Measurements from ENCODE around the gene GRID1.

Gene GRID1

DNA sequence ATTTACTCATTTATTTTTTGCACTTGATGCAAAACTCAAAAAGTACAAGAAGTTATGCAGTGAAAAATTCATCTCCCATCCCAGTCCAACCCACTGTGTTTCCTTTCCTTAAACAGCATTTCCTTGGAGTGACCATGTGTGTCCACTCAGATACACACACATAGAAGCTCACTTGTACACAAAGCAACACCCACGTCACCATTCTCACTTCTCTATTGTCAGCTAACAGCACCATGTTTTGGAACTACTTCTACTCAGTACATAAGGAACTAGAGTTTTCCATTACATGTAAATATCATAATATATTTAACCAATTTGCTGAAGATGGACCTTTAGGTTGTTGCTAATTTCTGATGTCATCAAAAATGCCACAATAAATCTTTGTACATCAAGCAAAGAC is 167.6 kb downstream of the GRID1 start:
- in situ Hi-C loops (cut with MboI; ENCODE audit: low sequenced_read_pairs), result no loop called here

DNA sequence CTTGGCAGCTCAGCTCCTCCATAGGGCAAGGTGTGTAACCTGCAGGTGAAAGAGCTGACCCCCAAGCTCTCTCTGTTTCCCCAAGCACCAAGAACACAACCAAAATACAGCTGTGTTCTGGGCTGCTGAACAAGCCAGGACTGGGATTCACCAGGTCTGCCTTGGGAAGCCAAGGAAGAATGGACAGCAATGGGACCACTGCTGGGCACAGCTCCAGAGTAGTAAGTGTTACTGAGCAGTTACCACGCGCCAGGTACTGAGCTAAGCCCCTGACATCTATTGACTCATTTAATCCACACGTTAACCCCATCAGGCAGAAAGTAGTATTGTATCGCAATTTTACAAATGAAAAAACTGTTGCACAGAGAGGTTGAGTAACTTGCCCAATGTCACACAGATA is 168.3 kb downstream of the GRID1 start:
- in situ Hi-C loops (cut with MboI; ENCODE audit: low sequenced_read_pairs), result no loop called here

DNA sequence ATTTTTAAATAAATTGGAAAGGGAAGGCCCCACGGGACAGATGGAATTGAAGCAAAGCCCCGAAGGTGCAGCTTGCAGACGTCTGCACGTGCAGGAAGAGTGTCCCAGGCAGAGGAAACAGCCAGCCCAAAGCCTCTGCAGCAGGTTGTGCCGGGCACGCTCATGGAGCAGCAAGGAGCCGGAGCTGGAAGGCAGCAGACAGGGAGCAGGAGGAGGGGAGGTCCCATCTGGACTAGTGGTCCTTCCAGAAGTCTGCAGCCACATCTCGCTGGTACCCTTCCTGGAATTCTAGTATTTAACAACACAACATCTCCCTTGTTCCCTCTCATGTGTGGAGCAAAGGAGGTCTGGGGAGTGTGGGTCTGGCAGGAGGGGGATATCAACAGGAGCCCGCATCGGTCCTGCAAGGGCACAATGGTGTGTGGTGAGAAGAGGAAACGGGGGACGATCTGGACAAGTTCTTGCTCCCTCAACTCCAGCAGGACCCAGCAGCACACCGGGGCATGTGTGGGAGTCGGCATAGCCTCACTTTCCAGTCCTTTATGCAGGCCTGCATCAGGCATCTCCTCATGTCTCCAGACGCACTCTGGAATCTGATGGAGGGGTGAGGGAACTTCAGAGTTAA is 169.3 kb downstream of the GRID1 start:
- in situ Hi-C loops (cut with MboI; ENCODE audit: low sequenced_read_pairs), result no loop called here

DNA sequence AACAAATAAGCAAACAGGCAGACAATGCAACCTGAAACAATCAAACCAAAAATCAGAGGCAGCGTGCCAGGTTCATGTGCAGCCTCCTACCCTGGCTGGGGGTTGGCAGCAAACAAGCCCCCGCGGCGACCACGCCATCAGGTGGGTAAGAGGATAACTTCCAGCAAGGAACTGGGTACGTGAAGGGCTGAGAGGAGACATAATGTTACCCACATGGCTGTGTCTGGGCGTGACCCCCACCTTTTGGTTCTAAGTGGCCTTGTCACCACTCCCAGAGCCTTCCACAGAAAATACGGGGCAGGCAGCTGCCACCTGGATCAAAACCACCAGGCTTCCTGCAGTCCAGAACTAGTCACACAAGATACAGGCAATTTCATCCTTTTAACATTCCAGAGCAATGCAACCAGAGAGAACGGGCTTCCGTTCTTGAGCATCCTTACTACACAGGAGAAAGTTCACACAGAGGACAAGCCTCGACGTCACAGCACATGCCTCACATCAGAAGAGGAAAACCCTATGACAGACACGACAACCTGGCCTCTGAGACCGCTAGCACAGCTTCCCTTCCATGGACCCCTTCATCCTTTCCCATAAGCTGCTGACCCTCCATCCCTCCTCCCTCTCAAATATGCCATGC is 171.0 kb downstream of the GRID1 start:
- in situ Hi-C loops (cut with MboI; ENCODE audit: low sequenced_read_pairs), result no loop called here

DNA sequence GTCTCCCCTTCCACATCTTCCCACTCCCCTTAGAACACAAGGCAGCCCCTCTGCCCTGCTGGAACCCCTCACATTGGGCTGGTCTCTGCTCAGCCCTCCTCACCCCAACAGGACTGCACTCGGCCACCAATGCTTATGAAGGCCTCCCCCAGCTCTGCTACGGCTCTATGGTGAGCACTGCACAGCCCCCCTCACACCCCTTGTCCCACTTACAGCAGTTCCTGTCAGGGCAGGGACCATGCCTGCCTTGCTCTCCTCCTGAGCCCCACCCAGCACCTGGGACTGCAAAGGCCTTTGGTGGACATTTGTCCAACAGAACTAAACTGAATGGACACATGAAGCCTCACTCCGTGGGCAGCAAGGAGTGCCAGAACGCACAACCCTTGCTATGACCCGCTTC is 171.9 kb downstream of the GRID1 start:
- in situ Hi-C loops (cut with MboI; ENCODE audit: low sequenced_read_pairs), result no loop called here

DNA sequence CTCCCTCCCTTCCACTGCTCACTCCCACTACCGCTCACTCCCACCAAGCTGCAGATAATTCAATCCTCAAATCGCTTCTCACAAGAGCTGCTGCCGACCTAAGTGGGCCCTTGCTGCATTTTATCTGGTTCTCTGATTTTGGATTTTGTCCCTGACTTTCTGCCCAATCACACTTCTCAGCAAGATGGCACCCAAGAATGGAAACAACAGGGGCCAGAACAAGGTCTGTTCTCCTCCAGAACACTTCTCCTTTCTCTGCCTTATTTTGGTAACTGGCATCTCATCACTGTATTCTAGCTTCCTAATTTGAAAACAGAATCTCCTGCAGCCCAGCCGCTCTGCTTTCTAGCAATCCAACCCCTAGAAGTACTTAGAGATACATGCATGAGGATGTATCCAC is 172.8 kb downstream of the GRID1 start:
- in situ Hi-C loops (cut with MboI; ENCODE audit: low sequenced_read_pairs), result no loop called here

DNA sequence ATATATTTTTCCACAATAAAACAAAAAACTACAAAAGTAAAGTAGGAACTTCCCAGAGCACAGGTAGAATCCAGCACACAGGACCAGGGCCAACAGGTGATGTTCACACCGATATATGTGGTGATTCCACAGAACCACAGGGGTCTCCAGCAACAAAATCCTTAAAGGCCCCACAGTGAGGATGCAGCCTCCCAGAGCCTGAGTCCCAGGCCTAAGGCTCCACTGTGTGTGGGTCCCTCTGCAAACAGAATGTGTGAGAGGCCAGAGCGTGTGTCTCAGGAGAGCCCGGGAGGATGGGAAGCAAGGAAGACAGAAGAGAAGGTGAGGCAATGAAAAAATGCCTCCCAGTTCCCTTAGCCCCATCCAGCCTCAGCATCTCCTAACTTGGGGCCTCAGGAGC is 173.9 kb downstream of the GRID1 start:
- in situ Hi-C loops (cut with MboI; ENCODE audit: low sequenced_read_pairs), result no loop called here

DNA sequence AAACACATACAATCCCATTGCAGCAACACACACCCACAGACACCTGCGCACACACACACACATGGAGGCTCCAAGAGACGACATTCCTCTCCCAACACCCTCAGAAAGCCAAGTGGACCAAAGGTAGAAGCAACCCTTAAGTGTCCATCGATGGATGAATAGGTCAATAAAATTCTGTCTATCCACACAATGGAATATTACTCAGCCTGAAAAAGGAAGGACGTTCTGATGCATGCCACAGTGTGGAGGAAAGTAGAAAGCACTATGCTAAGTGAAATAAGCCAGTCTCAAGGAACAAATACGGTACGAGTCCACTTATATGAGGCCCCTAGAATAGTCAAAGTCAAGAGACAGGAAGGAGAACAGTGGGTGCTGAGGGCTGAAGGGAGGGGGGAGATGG is 174.4 kb downstream of the GRID1 start:
- in situ Hi-C loops (cut with MboI; ENCODE audit: low sequenced_read_pairs), result no loop called here

DNA sequence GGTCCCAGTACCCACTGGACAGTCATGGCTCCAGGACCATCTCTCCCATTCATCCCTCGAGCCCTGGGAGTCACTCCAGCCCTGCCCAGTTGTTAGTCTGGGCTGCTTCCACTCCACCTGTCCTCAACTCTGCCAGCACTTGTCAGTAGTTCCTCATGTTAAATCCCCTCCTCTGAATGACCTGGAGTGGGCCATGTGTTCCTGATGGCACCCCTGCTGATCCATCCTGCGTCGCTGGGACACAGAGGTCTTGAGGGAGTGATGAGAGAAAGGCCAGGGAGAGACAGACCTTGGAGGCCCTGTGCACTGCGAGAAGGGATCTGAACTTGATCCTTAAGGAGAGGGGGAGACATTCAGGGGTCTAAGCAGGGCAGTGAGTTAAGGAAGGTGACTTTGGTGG is 174.9 kb downstream of the GRID1 start:
- in situ Hi-C loops (cut with MboI; ENCODE audit: low sequenced_read_pairs), result no loop called here

DNA sequence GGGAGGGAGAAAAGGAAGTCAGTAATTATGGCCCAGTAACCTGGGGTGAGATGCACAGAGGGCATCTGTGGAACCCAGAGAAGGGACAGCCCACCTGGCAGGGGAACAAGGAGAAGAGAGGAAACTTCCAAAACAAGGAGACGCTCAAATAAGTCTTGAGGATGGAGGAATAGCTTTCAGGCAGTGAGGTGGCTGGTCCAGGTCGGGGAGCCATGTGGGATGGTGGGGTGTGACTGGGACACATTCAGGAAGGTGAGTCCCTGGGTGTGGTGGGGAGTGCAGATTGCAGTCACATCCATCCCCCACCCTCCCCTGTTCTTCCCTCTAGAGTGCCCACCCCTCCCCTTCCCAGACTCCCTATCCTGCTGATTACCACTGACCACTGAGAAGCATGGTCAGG is 175.4 kb downstream of the GRID1 start:
- in situ Hi-C loops (cut with MboI; ENCODE audit: low sequenced_read_pairs), result no loop called here

DNA sequence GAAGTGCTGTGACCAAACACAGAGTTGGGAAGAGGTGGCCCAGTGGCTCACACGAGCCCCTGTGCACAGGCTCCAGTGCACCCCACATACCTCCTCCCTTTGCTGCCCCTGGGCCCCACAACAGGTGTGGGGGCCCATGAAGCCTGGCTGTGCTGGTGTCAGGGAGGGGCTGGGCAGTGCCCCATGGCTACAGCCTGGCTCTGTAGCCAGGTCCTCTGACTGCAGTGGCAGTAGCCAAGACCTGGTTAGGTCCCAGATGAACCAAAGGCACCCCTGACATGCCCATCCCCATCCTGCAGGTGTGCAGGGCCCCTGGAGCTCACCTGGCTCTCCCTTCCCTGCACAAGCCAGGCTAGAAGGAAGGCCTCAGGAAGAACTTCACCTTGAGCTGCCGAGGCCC is 176.3 kb downstream of the GRID1 start:
- in situ Hi-C loops (cut with MboI; ENCODE audit: low sequenced_read_pairs), result no loop called here

DNA sequence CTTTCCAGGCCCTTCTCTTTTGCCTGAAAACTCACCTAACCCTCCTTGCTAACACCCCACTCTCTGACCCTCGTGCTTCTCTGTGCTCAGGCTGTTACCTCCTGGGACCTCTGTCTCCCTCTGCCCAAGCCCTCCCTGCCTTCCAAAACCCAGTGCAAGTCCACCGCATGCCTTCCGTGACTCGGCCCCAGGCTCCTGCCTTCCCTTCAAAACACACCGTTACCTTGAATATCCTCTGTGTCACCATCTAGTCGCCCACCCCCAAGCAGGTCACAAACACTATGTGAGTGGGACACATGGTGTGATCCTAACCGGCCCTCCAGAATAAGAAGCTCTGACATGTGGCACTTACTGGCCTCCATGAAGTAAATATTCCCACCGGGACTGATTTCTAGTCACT is 176.7 kb downstream of the GRID1 start:
- in situ Hi-C loops (cut with MboI; ENCODE audit: low sequenced_read_pairs), result no loop called here

DNA sequence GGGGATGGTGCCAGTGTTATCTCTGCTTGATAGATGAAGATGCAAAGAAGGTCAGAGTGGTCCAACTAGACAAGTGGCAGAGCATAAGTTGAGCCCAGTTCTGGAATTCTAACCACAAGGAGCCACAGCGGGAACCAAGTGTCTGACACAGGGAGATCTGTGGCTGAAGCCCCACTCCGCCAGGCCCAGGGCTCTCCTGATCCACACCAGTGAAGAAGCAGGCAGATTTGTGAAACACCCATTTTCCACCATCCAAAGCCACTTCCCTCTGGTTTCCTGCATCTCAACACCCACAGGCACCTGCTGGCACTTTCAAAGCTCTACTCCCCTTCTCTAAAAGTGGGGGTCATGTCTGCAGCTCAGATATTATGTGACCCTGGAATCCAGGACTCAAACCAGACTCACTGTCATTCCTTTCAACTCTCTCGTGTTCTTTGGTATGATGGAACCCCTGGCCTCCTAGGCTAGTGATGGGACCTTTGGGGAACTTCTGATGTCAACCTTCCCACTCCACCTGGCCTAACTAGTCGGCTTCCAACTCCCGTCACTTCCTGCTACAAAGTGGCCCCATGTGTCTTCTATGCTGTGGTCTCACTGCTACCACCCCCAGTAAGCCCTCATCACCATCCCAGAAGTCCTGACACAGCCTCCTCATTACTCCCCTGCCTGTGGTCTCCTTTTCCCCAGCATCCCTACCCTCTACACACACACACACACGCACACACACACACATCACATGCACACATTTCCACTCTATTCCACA is 177.6 kb downstream of the GRID1 start:
- in situ Hi-C loops (cut with MboI; ENCODE audit: low sequenced_read_pairs), result no loop called here

DNA sequence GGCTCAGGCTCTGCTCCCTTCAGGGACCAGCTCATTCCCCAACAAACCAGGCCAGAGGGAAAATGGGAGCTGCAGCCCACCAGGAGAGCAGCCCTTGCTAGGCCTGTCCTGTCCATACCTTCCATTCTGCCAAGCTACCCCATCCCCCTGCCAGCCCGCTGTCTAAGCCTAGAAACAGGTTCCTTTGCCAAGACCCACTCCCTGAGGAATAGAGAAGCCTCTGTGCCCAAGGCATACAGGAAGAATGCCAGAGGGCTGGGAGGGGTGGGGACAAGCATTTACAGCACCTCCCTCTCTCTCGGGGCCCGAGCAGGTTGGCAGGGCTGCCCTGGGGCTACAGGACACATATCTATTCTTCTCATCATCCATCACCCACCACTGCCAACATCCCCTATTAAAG is 178.3 kb downstream of the GRID1 start:
- in situ Hi-C loops (cut with MboI; ENCODE audit: low sequenced_read_pairs), result no loop called here

DNA sequence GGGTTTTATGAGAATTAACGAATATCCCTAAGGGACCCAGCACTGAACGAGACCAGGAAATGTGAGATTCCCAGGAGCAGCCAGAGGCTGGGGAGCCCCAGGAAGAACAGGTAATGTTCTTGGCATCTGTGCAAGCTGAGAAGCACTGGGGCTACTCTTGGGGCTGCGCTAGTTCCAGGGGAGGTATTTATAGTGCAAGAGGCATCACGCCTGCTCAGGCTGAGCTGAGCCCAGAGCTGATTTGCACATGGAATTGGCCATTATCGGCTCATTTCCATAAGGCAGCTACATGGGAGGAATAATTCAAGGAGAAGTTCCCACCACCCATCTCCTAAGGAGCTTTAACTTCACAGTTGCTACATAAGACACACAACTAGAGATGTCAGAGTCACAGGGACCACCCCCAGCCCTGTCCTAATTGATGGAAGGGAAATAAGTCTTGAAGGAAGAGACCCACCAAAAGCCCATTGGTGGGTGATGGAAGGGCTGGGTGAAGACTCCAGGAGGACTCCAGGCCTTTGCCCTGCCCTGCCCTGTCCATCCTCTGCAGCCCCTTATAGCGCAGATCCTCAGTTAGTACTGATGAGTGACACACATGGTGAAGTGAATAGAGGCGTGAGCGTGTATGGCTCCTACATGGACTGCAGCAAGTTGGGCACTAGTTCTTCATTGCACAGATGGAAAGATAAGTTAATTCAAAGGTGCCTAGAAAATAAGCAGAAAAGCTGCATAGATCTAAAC is 178.9 kb downstream of the GRID1 start:
- in situ Hi-C loops (cut with MboI; ENCODE audit: low sequenced_read_pairs), result no loop called here

DNA sequence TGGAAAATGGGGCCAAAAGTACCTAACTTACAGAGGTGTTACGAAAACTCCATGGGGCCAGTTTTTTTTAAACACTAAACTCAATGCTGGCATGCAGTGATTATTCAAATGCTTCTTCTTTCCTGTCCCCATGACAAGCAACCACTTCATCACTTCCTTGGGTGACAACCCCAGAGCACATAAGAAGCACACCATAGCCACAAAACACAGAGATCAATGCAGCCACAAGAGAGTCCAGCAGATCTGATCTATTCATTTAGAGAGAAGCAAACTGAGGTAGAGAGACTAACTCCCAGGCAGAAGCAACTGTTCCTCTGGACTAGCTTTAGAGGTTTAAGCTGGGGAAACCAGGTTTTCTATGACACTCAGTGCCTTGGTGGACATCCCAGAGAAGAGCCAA is 180.0 kb downstream of the GRID1 start:
- in situ Hi-C loops (cut with MboI; ENCODE audit: low sequenced_read_pairs), result no loop called here

DNA sequence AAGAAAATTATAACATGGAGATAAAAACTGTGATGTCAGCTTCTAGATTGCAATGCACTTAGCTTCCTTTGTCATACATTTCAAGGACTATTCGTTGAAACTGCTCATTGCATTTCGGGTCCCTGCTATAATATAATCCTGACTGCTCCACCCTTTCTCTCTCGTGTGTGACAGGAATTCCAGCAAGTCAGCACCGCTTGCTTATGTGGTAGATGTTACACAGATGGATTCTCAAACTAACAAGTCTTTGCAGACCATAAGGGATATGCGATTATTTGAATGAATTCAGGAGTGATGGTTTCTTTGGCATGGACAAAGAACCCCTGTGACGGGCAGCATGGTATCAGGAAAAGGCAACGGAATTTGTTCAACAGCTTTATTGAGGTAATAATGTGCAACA is 184.0 kb downstream of the GRID1 start:
- in situ Hi-C loops (cut with MboI; ENCODE audit: low sequenced_read_pairs), result no loop called here

DNA sequence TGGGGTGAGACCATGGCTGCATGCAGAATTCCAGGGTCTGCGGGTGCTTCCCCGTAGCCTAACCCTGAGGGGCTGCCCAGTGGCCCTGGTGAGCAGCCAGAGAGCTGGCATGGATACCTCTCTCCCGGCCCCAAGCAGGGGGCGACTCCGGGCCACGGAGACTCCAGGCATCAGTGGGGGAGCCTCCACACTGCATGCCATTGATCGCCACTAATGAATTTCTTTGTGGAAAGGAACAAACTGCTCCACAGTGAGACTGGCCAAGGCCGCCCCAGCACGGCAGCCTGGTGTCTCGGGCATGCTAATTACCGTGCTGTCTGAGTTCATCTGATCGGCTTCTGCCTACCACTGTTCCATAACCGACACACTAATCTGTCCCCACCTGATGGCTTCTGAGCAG is 184.4 kb downstream of the GRID1 start:
- in situ Hi-C loops (cut with MboI; ENCODE audit: low sequenced_read_pairs), result no loop called here

DNA sequence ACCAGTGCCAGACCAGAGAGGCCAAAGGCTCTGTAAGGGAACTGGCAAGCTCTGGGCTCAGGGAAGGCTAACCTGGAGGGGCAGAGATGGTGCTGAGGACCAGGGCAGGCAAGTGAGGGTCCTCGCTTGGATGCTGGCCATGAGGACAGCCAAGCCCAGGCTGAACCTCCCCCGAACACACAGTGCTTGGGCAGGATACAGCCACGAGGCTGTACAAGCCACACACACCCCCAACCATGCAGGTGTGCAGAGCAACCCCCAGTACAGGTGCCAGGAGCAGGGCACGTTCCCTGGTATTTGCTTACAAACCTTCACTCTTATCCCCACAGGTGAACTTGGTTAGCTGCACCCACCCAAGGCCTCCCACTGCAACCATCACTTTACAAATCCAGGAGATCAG is 185.7 kb downstream of the GRID1 start:
- in situ Hi-C loops (cut with MboI; ENCODE audit: low sequenced_read_pairs), result no loop called here

DNA sequence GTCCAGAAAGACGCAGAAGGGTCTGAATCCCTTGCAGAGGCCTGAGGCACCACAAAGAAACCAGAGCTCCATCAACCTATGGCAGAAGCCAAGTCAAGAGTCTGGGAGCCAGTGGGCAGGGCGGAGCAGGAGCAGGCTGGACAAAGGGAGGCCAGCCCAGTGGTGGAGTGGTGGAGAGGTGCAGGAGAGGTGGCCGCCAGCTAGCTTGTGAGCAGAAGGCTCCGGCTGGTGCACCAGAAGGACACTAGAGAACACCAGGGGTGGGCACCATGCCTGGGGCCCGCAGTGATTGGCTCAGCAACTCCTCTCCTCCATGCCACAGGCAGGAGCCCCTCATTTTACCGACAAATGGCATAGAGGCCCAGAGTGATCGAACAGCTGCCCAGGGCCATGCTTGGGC is 186.6 kb downstream of the GRID1 start:
- in situ Hi-C loops (cut with MboI; ENCODE audit: low sequenced_read_pairs), result no loop called here

DNA sequence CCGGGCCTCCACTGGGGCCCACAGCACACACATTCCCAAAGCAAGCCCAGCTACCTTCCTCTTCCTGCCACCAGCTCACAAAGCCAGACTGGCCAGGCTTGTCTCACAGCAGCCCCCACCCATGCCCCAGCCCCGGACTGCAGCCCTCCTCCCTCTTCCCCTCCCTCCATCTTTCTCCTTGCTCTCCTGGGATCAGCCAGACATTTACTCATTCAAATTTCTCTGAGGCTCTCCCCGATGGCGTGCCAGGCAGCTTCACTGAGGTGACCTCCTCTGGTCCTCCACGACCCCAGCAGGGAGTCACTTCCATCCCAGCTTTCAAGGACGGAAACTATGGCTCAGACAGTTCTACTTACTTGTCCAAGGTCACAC is 187.5 kb downstream of the GRID1 start:
- in situ Hi-C loops (cut with MboI; ENCODE audit: low sequenced_read_pairs), result no loop called here

Measured in hTERT RPE-1 (cell line).